IPS DF 4.7 (cell line): Measurements from ENCODE around the gene MYB.
"Not testable (repeated sequence)": the region's sequence is repeated elsewhere in the genome, so short reads cannot be mapped to it uniquely, and the experiment has no call there.

Experiments
- DNase-seq: peaks from one replicate; pipeline ENCODE4 v3.0.0-alpha.2; 2013; ENCODE audit warnings: low spot score; ENCODE audit errors: extremely low read depth

MYB gene

GRCh38 chr6:135180542-135181332, at the start of gene MYB:
MYB (plus strand) TSS chr6:135181308; CDS start chr6:135181514, 206 bp downstream.
- DNase-seq, result no peak

GRCh38 chr6:135132776-135133175, 48.3 kb upstream of the MYB start:
- no peak for DNase-seq

- DNase-seq, result no peak
Observed at GRCh38 chr6:135135835-135136234, 45.3 kb upstream of the MYB start.

- no peak for DNase-seq
Observed at GRCh38 chr6:135137826-135138225, 43.3 kb upstream of the MYB start.

GRCh38 chr6:135141182-135141581, 39.9 kb upstream of the MYB start:
- DNase-seq, result no peak

GRCh38 chr6:135141728-135142127, 39.4 kb upstream of the MYB start:
- no peak for DNase-seq

- not testable (repeated sequence) for DNase-seq
Observed at GRCh38 chr6:135142232-135142631, 38.9 kb upstream of the MYB start.

GRCh38 chr6:135144673-135145062, 36.4 kb upstream of the MYB start:
- DNase-seq, result no peak

- DNase-seq, result no peak
Observed at GRCh38 chr6:135145063-135145800, 35.9 kb upstream of the MYB start.

- DNase-seq, result no peak
Observed at GRCh38 chr6:135146162-135146934, 34.8 kb upstream of the MYB start.

- no peak for DNase-seq
Observed at GRCh38 chr6:135147637-135148592, 33.2 kb upstream of the MYB start.

GRCh38 chr6:135148889-135149288, 32.2 kb upstream of the MYB start:
- DNase-seq, result no peak

- DNase-seq, result no peak
Observed at GRCh38 chr6:135149376-135149775, 31.7 kb upstream of the MYB start.

GRCh38 chr6:135150481-135150880, 30.6 kb upstream of the MYB start:
- not testable (repeated sequence) for DNase-seq

- not testable (repeated sequence) for DNase-seq
Observed at GRCh38 chr6:135154125-135154524, 27.0 kb upstream of the MYB start.

GRCh38 chr6:135158397-135158796, 22.7 kb upstream of the MYB start:
- DNase-seq, result no peak

- DNase-seq, result no peak
Observed at GRCh38 chr6:135159531-135159930, 21.6 kb upstream of the MYB start.

- DNase-seq, result no peak
Observed at GRCh38 chr6:135161411-135162395, 19.4 kb upstream of the MYB start.

GRCh38 chr6:135162678-135163439, 18.2 kb upstream of the MYB start:
- DNase-seq, result peak; percentile 79
